ENCODE measurements around the gene PMIS2.

- TF ChIP-seq CTCF (IDR thresholded peaks at IDR 0.05) (no peak), POLR2A (IDR thresholded peaks at IDR 0.05) (no peak)
Observed at GRCh38 chr19:35609851-35610353, 23.9 kb downstream of the PMIS2 start.

All from breast epithelium (tissue), 3 donors.